HepG2 (cell line): ENCODE data around the gene SOWAHB. TPM values are rescaled to one million over a fixed set of nuclear protein-coding genes. Genes with fewer than 3 reads are reported as not detected.

Source experiments
- HNF1A ChIP-seq, 2 experiments: sonication (generic) in 1 of 2; formaldehyde crosslinking in 1 of 2; IDR thresholded peaks; 2 replicates each; pipeline versions ENCODE4 v1.4.0 to v1.6.1; 2016 to 2020; ENCODE audit warnings: borderline replicate concordance in 1 of 2, low read depth in 1 of 2, mild to moderate bottlenecking in 1 of 2, missing genetic modification reagents in 1 of 2
- MAZ ChIP-seq, 2 experiments: sonication (generic) in 1 of 2; formaldehyde crosslinking in 1 of 2; IDR thresholded peaks; 2 replicates each; pipeline versions ENCODE4 v1.5.0 to v1.6.1; 2012 to 2020; ENCODE audit warnings: low read depth in 2 of 2, mild to moderate bottlenecking in 2 of 2, borderline replicate concordance in 1 of 2, improper control_type of control experiment in 1 of 2, low read length in 1 of 2, missing genetic modification reagents in 1 of 2, moderate library complexity in 1 of 2
- MED8 ChIP-seq: sonication (generic); formaldehyde crosslinking; IDR thresholded peaks from 2 replicates; pipeline ENCODE4 v1.8.1; 2023; ENCODE audit warnings: mild to moderate bottlenecking, missing genetic modification reagents; ENCODE audit not compliant: insufficient replicate concordance
- NFAT5 ChIP-seq: sonication (generic); formaldehyde crosslinking; IDR thresholded peaks from 2 replicates; pipeline ENCODE4 v1.4.0; 2020; ENCODE audit warnings: missing genetic modification reagents
- SMC3 ChIP-seq: IDR thresholded peaks from 2 replicates; pipeline ENCODE4 v1.6.1; 2011; ENCODE audit warnings: low read length, improper control_type of control experiment
- YEATS4 ChIP-seq: sonication (generic); formaldehyde crosslinking; IDR thresholded peaks from 2 replicates; pipeline ENCODE4 v1.4.0; 2020; ENCODE audit warnings: missing genetic modification reagents, borderline replicate concordance
- polyA plus RNA-seq, 8 experiments: library from polyadenylated mRNA; depleted of rRNA in 3 of 8; stranded (reverse) in 7 of 8; unstranded in 1 of 8; fragments of >200 nt; fragmentation: Illumina TruSeq in 4 of 8; extraction: Trizol in 4 of 8; gene quantifications; 2 replicates each; pipeline versions ENCODE4 v1.2.1 to v1.2.3, GENCODE V29; 2011 to 2016; ENCODE audit warnings: low read depth in 4 of 8, missing spikeins in 1 of 8, mixed read lengths in 1 of 8; ENCODE audit not compliant: insufficient read depth in 1 of 8
- total RNA-seq, 5 experiments: library from RNA; depleted of rRNA; stranded (reverse); fragments of >200 nt; fragmentation: Illumina TruSeq; extraction: Trizol; gene quantifications; 2 replicates each; pipeline ENCODE4 v1.2.3, GENCODE V29; 2016; ENCODE audit warnings: low read depth in 1 of 5
- TF ChIP-seq, protein P1 (sequence below): sonication (generic); formaldehyde crosslinking; IDR thresholded peaks from one replicate; pipeline ENCODE4 v1.5.1; 2020; ENCODE audit warnings: mild to moderate bottlenecking, missing genetic modification reagents; ENCODE audit errors: not compliant biosample characterization

SOWAHB gene
- total and polyA plus RNA-seq, 2 of the 13 experiments (the other 11 are each of a cell fraction or from before 2014, with no cell fraction given): 0.12 to 0.51 TPM

GRCh38 chr4:76896614-76897535 lies 1.1 kb downstream of the SOWAHB start (continued):
- TF ChIP-seq, protein P1, sequence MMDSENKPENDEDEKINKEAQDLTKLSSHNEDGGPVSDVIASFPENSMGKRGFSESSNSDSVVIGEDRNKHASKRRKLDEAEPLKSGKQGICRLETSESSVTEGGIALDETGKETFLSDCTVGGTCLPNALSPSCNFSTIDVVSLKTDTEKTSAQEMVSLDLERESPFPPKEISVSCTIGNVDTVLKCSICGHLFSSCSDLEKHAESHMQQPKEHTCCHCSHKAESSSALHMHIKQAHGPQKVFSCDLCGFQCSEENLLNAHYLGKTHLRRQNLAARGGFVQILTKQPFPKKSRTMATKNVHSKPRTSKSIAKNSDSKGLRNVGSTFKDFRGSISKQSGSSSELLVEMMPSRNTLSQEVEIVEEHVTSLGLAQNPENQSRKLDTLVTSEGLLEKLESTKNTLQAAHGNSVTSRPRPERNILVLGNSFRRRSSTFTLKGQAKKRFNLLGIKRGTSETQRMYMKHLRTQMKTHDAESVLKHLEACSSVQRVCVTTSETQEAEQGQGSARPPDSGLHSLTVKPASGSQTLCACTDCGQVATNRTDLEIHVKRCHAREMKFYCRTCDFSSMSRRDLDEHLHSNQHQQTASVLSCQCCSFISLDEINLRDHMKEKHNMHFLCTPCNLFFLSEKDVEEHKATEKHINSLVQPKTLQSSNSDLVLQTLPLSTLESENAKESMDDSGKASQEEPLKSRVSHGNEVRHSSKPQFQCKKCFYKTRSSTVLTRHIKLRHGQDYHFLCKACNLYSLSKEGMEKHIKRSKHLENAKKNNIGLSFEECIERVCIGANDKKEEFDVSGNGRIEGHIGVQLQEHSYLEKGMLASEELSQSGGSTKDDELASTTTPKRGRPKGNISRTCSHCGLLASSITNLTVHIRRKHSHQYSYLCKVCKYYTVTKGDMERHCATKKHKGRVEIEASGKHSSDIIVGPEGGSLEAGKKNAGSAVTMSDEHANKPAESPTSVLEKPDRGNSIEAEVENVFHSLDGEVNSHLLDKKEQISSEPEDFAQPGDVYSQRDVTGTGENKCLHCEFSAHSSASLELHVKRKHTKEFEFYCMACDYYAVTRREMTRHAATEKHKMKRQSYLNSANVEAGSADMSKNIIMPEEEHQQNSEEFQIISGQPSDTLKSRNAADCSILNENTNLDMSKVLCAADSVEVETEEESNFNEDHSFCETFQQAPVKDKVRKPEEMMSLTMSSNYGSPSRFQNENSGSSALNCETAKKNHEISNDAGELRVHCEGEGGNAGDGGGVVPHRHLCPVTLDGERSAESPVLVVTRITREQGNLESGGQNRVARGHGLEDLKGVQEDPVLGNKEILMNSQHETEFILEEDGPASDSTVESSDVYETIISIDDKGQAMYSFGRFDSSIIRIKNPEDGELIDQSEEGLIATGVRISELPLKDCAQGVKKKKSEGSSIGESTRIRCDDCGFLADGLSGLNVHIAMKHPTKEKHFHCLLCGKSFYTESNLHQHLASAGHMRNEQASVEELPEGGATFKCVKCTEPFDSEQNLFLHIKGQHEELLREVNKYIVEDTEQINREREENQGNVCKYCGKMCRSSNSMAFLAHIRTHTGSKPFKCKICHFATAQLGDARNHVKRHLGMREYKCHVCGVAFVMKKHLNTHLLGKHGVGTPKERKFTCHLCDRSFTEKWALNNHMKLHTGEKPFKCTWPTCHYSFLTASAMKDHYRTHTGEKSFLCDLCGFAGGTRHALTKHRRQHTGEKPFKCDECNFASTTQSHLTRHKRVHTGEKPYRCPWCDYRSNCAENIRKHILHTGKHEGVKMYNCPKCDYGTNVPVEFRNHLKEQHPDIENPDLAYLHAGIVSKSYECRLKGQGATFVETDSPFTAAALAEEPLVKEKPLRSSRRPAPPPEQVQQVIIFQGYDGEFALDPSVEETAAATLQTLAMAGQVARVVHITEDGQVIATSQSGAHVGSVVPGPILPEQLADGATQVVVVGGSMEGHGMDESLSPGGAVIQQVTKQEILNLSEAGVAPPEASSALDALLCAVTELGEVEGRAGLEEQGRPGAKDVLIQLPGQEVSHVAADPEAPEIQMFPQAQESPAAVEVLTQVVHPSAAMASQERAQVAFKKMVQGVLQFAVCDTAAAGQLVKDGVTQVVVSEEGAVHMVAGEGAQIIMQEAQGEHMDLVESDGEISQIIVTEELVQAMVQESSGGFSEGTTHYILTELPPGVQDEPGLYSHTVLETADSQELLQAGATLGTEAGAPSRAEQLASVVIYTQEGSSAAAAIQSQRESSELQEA (CRISPR knock-in tag): peak; percentile 23
- no peak for TF ChIP-seq MED8 (CRISPR knock-in tag)
- TF ChIP-seq SMC3: no peak
- peak; percentile 66; the same call in 1 of the 2 replicates for TF ChIP-seq NFAT5 (CRISPR knock-in tag)
- TF ChIP-seq MAZ (IDR thresholded peaks at IDR 0.05; ENCODE audit: borderline replicate concordance, low read depth, low read length): no peak
- 0 out of 2 replicates have a peak, but pooled peaks have one; percentile 14 for TF ChIP-seq MAZ (CRISPR knock-in tag; IDR thresholded peaks at IDR 0.05; ENCODE audit: low read depth)
- TF ChIP-seq HNF1A (IDR thresholded peaks at IDR 0.05; ENCODE audit: low read depth): no peak
- TF ChIP-seq HNF1A (CRISPR knock-in tag; IDR thresholded peaks at IDR 0.05; ENCODE audit: borderline replicate concordance): peak; percentile 28; the same call in 1 of the 2 replicates
- TF ChIP-seq YEATS4 (CRISPR knock-in tag): peak; percentile 43; the same call in 1 of the 2 replicates
